GM12864 (cell line): ENCODE measurements around the gene ALDH1L1.

Experiments
- DNase-seq: peaks from one replicate; pipeline ENCODE4 v3.0.0-alpha.2; 2011; ENCODE audit warnings: low read depth
- H3K4me3 ChIP-seq: 2 replicates; pipeline ENCODE4 v1.5.1; 2011; ENCODE audit warnings: mild to moderate bottlenecking, low read depth, low read length, control low read depth
- CTCF ChIP-seq: IDR thresholded peaks from 2 replicates; pipeline ENCODE4 v1.5.1; 2011; ENCODE audit warnings: low read depth, mild to moderate bottlenecking, moderate library complexity, low read length, control low read depth, inconsistent platforms; ENCODE audit errors: missing control alignments

The ALDH1L1 gene

GRCh38 chr3:126146525-126147146 is 33.8 kb downstream of the ALDH1L1 start:
- no peak for TF ChIP-seq CTCF
- no peak overlapping the region for H3K4me3 ChIP-seq
- DNase-seq = no peak

GRCh38 chr3:126146034-126146433 is 34.4 kb downstream of the ALDH1L1 start:
- DNase-seq = no peak

GRCh38 chr3:126142652-126143051 is 37.7 kb downstream of the ALDH1L1 start:
- no peak for TF ChIP-seq CTCF
- DNase-seq = no peak
- no peak overlapping the region for H3K4me3 ChIP-seq

More at GRCh38 chr3:126146034-126146433, 34.4 kb downstream of the ALDH1L1 start:
- no peak for TF ChIP-seq CTCF
- no peak overlapping the region for H3K4me3 ChIP-seq

- no peak overlapping the region for H3K4me3 ChIP-seq
- no peak for TF ChIP-seq CTCF
- no peak for DNase-seq
Observed at GRCh38 chr3:126137490-126138130, 42.8 kb downstream of the ALDH1L1 start.

- no peak for DNase-seq
- no peak overlapping the region for H3K4me3 ChIP-seq
- TF ChIP-seq CTCF = no peak
Observed at GRCh38 chr3:126136428-126137220, 43.8 kb downstream of the ALDH1L1 start.

GRCh38 chr3:126135406-126136076 is 44.8 kb downstream of the ALDH1L1 start:
- no peak for DNase-seq
- H3K4me3 ChIP-seq = no peak overlapping the region
- TF ChIP-seq CTCF = no peak
